GM06990 (cell line): ENCODE measurements around the gene PAX5.

ENCODE experiments used
- DNase-seq: peaks from one replicate; pipeline ENCODE4 v3.0.0-alpha.2; 2011; ENCODE audit not compliant: insufficient read length; ENCODE audit errors: extremely low read depth
- H3K27me3 ChIP-seq: replicated peaks from 2 replicates; pipeline ENCODE4 v1.6.0; 2011; ENCODE audit warnings: low read length; ENCODE audit not compliant: control insufficient read depth, insufficient read depth
- H3K36me3 ChIP-seq: 2 replicates; pipeline ENCODE4 v1.5.1; 2011; ENCODE audit warnings: low read length; ENCODE audit not compliant: control insufficient read depth, insufficient read depth
- H3K4me3 ChIP-seq: replicated peaks from 2 replicates; pipeline ENCODE4 v1.5.1; 2011; ENCODE audit warnings: low read depth, mild to moderate bottlenecking, control low read depth, low read length
- TF ChIP-seq, protein P1 (sequence below): IDR thresholded peaks from 2 replicates; pipeline ENCODE4 v1.5.1; 2011; ENCODE audit warnings: low read length, control low read depth, mild to moderate bottlenecking, inconsistent platforms; ENCODE audit not compliant: insufficient read depth, poor library complexity, severe bottlenecking

Gene PAX5

DNA sequence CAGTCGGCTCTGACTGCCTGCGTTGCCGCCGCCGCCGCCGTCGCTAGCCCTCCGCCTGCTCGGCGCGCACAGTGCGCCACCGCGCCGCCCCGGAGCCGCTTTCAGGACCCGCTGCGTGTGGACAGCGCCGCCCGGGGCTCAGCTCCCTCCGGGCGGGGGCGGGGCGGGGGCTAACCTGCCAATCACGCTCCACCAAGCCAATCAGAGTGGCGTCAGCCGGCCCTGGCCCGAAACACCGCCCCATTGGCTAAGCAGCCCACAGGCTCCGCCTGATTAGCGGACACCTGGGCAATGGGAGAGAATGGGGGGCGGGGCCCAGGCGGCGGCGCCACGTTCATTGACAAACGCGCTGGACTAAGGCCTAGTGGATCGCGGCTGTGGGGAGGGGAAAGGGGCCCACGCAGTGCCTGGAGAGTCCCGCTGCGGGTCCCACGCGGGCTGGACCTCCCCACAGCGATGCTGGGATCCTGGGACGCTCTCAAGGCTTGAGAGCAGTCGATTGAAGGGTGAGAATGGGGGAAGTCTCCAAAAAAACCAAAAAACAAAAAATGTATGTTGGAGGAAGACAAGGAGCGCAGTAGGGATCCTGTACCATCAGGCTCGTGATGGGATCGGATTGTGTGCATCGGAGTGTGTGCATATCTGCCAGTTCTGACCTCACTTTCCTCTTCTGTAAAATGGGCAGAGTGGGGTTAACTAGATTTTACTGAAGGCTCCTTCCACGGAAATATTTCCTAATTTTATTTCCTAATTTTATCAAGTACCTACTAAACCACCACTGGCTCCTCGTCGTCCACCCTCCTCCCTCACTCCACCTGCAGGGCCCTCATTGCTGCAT, 6.3 kb downstream of the PAX5 start:
- no peaks in the 10 kb centered on the region; the same call in 1 of the 2 replicates for H3K36me3 ChIP-seq
- peak; percentile 98 for DNase-seq
- TF ChIP-seq, protein P1, sequence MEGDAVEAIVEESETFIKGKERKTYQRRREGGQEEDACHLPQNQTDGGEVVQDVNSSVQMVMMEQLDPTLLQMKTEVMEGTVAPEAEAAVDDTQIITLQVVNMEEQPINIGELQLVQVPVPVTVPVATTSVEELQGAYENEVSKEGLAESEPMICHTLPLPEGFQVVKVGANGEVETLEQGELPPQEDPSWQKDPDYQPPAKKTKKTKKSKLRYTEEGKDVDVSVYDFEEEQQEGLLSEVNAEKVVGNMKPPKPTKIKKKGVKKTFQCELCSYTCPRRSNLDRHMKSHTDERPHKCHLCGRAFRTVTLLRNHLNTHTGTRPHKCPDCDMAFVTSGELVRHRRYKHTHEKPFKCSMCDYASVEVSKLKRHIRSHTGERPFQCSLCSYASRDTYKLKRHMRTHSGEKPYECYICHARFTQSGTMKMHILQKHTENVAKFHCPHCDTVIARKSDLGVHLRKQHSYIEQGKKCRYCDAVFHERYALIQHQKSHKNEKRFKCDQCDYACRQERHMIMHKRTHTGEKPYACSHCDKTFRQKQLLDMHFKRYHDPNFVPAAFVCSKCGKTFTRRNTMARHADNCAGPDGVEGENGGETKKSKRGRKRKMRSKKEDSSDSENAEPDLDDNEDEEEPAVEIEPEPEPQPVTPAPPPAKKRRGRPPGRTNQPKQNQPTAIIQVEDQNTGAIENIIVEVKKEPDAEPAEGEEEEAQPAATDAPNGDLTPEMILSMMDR = no peak
- H3K27me3 ChIP-seq = no peaks in the 10 kb centered on the region
- H3K4me3 ChIP-seq = peak overlapping the region; percentile 91

DNA sequence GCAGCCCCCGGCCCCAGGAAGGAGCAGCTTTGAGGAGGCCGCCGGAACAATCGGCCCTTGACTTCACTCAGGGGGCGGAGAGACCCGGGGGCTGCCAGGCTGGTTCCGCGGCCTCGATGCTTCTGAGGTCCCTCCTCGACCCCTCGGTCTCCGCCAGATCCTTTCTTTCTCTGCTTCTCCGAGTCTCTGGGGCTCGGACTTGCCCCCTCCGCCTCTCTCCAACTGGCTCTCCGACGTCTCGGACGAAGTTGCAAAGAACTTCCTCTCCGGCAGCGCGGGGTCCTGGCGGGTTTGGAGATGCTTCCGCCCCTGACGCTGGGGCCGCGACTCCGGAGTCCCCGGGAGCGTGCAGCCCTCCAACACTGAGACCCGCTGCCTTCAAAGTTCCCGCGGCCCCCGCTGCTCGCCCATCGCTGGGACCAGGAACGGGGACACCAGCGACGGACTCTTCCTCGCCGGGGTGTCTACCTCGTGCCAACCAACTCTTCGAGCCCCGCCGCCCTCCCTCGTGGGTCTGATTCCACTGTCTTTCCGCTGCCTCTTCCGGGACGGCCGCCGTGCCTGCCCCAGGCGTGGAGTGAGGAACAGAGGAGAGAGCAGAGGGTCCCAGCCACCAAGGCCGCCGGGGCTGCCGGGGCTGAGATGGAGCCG, 7.0 kb downstream of the PAX5 start:
- Histone ChIP-seq H3K4me3 (peak overlapping the region; percentile 91), H3K36me3 (no peaks in the 10 kb centered on the region; the same call in 1 of the 2 replicates), H3K27me3 (no peaks in the 10 kb centered on the region)
- DNase-seq = no peak
- TF ChIP-seq, protein P1 = no peak

GRCh38 chr9:37026113-37026930, 7.7 kb downstream of the PAX5 start:
- H3K4me3 ChIP-seq = peak overlapping the region; percentile 91
- H3K27me3 ChIP-seq = no peaks in the 10 kb centered on the region
- TF ChIP-seq, protein P1 = peak; percentile 17
- H3K36me3 ChIP-seq = no peaks in the 10 kb centered on the region; the same call in 1 of the 2 replicates
- DNase-seq = no peak

DNA sequence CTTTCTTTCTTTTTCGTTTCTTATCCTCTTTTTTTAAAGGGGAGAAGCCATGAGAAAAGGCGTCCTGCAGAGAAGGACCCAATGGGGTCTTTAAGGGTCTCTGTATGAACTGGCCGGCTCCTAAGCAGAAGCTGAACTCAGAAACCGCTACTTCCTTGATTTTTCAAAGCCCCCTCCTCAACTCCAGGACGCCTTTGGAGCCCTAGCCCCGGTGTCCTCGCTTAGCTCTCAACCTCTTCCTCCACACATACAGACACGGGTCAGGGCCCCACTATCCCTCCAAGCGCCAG, 8.3 kb downstream of the PAX5 start:
- Histone ChIP-seq H3K27me3 (no peaks in the 10 kb centered on the region), H3K4me3 (peak overlapping the region; percentile 91), H3K36me3 (no peaks in the 10 kb centered on the region; the same call in 1 of the 2 replicates)
- TF ChIP-seq, protein P1 = no peak
- DNase-seq = no peak

DNA sequence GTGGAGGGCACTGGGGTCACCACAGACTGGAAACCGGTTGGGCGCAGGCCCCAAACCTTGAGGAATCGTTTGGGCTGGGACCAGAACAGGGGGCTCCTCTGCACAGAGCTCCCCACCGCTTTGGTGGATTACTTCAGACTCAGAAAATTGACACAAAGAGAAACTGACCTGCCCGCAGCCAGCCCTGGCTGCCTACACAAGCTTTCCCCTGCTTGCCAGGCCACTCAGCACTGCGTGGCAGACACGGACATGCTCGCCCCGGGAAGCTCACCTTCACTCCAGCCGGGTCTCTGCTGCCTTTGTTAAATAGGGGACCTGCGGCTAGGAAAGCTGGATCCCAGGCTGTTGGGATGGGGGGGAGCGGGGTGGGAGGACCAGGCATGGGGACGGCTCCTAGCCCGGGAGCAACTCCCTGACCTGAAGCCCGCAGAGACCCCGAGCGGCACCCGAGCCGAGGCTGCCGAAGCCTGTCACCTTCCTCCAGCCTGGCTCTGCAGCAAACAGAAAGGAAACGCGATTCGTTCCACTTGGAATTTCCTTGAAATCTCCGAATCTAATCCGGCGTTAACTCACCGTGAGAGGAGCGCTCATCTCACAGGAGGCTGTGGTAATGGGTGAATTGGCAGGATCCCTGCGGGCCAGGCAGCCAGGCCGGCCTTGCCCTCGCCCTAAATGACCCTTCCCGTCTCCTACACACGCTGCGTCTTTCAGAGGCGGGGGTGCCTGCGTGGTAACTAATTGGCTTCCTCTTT, 8.8 kb downstream of the PAX5 start:
- H3K27me3 ChIP-seq = no peaks in the 10 kb centered on the region
- no peak for DNase-seq
- peak overlapping the region; percentile 91 for H3K4me3 ChIP-seq
- no peaks in the 10 kb centered on the region; the same call in 1 of the 2 replicates for H3K36me3 ChIP-seq
- TF ChIP-seq, protein P1 = no peak
